ENCODE measurements around the gene RPL36A. TPM values are rescaled to one million over a fixed set of nuclear protein-coding genes. Genes with fewer than 3 reads are reported as not detected.

RPL36A gene
- total RNA-seq, 4 donors from 2014 or later = 706 to 2,007 (median 1,553) TPM

DNA sequence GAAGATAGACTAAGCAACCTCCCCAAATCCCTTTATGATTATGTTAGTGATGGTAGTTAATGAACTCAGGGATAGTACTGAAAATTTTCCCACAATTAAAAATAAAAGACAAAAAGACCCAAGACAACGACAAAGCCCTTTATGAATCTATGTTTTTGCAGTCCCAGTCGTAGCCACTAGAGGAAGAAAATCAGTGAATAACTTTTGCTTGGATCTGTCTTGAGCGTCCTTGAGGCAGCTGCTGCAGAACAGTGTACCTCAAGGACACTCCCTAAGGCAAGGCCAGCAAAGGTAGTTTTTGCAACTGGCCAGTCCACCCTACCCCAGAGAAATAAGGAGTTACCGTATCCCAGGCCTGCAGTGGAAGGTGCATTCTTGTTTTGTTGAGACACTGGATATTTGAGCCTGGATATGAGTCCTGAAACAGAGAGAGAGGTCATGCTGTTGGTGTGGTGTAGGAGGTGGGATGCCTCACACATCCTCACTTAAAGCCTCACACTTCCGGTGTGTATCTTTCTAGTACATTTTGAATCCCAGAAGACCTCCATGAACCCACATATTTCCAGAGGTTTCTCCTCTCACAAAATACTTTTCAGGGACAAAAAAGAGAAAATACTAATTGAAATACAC is 33.5 kb upstream of the RPL36A start:
- Histone ChIP-seq H3K4me1 (peaks cover 0 to 3% (median 0%) of the 10 kb centered on the region in 3 donors), H3K9me3 (no peaks in the 10 kb centered on the region), H3K36me3 (no peaks in the 10 kb centered on the region), H3K4me3 (no peak overlapping the region), H3K27ac (no peak overlapping the region), H3K27me3 (no peaks in the 10 kb centered on the region)
- no peak for DNase-seq
- TF ChIP-seq, protein P1, sequence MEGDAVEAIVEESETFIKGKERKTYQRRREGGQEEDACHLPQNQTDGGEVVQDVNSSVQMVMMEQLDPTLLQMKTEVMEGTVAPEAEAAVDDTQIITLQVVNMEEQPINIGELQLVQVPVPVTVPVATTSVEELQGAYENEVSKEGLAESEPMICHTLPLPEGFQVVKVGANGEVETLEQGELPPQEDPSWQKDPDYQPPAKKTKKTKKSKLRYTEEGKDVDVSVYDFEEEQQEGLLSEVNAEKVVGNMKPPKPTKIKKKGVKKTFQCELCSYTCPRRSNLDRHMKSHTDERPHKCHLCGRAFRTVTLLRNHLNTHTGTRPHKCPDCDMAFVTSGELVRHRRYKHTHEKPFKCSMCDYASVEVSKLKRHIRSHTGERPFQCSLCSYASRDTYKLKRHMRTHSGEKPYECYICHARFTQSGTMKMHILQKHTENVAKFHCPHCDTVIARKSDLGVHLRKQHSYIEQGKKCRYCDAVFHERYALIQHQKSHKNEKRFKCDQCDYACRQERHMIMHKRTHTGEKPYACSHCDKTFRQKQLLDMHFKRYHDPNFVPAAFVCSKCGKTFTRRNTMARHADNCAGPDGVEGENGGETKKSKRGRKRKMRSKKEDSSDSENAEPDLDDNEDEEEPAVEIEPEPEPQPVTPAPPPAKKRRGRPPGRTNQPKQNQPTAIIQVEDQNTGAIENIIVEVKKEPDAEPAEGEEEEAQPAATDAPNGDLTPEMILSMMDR (IDR thresholded peaks at IDR 0.05) = peak in 1 of 6 experiments; percentile 18
- TF ChIP-seq POLR2A (IDR thresholded peaks at IDR 0.05) = no peak
- intact Hi-C loops (cut with DNase I) = no loop called here
- 58 to 86% methylated on average over 2 to 5 of the region's 5 CpGs for WGBS, 2 donors

DNA sequence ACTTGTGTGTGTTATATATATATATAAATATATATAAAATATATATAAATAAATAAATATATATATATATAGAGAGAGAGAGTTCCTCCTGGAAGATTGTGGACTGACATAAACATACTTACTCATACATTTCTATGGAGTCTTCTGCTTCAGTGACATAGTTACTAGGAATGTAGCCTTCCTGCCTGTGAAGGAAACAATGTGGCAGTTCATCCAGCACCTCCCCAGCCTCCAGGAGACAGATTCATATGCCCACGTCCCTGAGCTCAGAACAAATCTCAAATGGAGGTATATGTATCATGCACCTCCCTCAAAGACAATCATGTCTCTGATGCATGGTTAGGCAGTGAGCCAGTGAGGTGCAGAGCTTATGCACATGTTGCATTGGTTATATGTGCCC is 30.8 kb upstream of the RPL36A start:
- intact Hi-C loops (cut with DNase I) = no loop called here
- no peak overlapping the region for H3K27ac ChIP-seq
- H3K4me3 ChIP-seq = no peak overlapping the region
- peaks cover 0 to 6% (median 0%) of the 10 kb centered on the region in 3 donors for H3K4me1 ChIP-seq
- no peak for TF ChIP-seq POLR2A (IDR thresholded peaks at IDR 0.05)
- TF ChIP-seq, protein P1 (IDR thresholded peaks at IDR 0.05) = no peak
- no peak for DNase-seq
- H3K9me3 ChIP-seq = no peaks in the 10 kb centered on the region
- 33 to 40% methylated on average over 1 of the region's 1 CpG for WGBS, 2 donors
- H3K36me3 ChIP-seq = no peaks in the 10 kb centered on the region
- H3K27me3 ChIP-seq = no peaks in the 10 kb centered on the region

DNA sequence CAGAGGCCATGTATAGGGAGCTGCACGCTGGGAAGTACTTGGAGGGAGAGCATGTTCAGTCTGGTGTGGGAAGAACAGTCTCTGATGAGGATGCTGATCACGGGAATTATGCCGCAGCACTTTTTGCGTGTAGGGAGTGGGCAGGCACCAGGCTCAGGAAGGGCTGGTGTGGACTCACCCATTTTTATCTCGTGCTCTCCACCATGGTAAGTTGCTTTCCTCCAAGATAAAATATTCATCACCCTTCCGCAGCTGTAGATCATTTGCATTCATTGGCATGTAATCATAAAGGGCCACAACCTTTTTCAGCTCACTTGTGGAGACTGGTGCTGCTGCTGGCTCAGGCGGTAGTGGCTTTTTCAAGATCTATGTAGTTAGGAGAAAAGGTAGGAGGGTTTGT is 30.4 kb upstream of the RPL36A start:
- H3K4me3 ChIP-seq = no peak overlapping the region
- H3K27ac ChIP-seq = no peak overlapping the region
- no peaks in the 10 kb centered on the region for H3K27me3 ChIP-seq
- intact Hi-C loops (cut with DNase I) = no loop called here
- no peaks in the 10 kb centered on the region for H3K36me3 ChIP-seq
- H3K4me1 ChIP-seq = peaks cover 0 to 6% (median 0%) of the 10 kb centered on the region in 3 donors
- WGBS, 2 donors = 77 to 89% methylated on average over 5 to 7 of the region's 7 CpGs
- no peak for DNase-seq
- no peaks in the 10 kb centered on the region for H3K9me3 ChIP-seq
- TF ChIP-seq, protein P1 (IDR thresholded peaks at IDR 0.05) = no peak
- no peak for TF ChIP-seq POLR2A (IDR thresholded peaks at IDR 0.05)

DNA sequence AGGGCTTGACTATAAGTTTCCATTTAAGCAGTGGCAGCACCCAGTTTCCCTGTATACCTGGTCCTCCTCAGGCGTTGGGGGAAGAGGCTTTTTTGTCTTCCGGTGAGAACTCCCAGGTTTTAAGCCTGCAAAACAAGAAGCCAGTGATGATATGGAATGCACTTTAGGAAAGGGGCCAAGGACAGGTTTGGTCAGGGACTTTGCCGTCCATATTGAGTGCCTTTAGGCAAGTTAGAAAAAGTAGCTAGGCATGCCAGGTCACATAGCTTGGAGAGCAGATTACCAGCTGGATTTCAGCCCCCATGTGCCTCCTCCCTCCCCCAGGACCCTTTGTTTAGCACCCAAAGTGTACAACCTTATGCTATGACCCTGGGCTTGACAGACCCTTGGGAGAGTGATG is 28.7 kb upstream of the RPL36A start:
- peaks cover 0 to 6% (median 0%) of the 10 kb centered on the region in 3 donors for H3K4me1 ChIP-seq
- no peak overlapping the region for H3K27ac ChIP-seq
- intact Hi-C loops (cut with DNase I) = no loop called here
- H3K27me3 ChIP-seq = no peaks in the 10 kb centered on the region
- TF ChIP-seq, protein P1 (IDR thresholded peaks at IDR 0.05) = no peak
- no peak for TF ChIP-seq POLR2A (IDR thresholded peaks at IDR 0.05)
- 30 to 43% methylated on average over 2 to 3 of the region's 3 CpGs for WGBS, 2 donors
- H3K9me3 ChIP-seq = no peaks in the 10 kb centered on the region
- DNase-seq = no peak
- H3K4me3 ChIP-seq = no peak overlapping the region
- H3K36me3 ChIP-seq = no peaks in the 10 kb centered on the region

DNA sequence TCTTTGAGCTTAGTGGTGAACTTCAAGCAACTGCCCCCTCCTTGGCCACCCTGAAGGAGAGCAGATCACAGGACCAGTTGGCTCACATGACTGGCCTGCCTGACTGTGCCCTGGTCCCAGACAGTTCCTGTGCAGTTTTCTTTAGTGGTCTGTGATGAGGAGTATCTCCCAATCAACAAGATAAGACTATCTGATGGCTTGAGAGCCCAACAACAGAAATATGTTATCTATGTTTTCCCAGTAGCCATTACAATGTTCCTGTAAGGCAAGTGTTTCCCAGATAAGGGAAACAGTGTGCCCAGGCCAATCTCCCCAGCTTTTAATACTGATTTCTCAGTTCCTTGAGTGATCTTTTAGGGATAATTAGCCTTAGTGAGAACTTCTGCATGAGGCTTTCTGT is 28.1 kb upstream of the RPL36A start:
- no peak for DNase-seq
- H3K9me3 ChIP-seq = no peaks in the 10 kb centered on the region
- no peaks in the 10 kb centered on the region for H3K27me3 ChIP-seq
- H3K4me3 ChIP-seq = no peak overlapping the region
- TF ChIP-seq, protein P1 (IDR thresholded peaks at IDR 0.05) = no peak
- TF ChIP-seq POLR2A (IDR thresholded peaks at IDR 0.05) = no peak
- intact Hi-C loops (cut with DNase I) = no loop called here
- no peaks in the 10 kb centered on the region for H3K36me3 ChIP-seq
- H3K27ac ChIP-seq = no peak overlapping the region
- peaks cover 0 to 6% (median 0%) of the 10 kb centered on the region in 3 donors for H3K4me1 ChIP-seq

Data from esophagus squamous epithelium (tissue), 5 donors.